Endodermal cell (in vitro differentiated cells): ENCODE results near the gene RIMBP2. TPM values are rescaled to one million over a fixed set of nuclear protein-coding genes. Genes with fewer than 3 reads are reported as not detected.

Experiments
- DNase-seq: peaks from one replicate; pipeline ENCODE4 v3.0.0-alpha.2; 2017
- H3K27ac ChIP-seq: 2 replicates; pipeline ENCODE4 v1.5.1; 2013; ENCODE audit warnings: mild to moderate bottlenecking, low read depth, low read length, moderate library complexity
- H3K27me3 ChIP-seq: 2 replicates; pipeline ENCODE4 v1.6.1; 2013; ENCODE audit warnings: mild to moderate bottlenecking, low read length, moderate library complexity; ENCODE audit not compliant: insufficient read depth, control insufficient read depth, poor library complexity, severe bottlenecking
- H3K36me3 ChIP-seq: 2 replicates; pipeline ENCODE4 v1.7.0; 2013; ENCODE audit warnings: mild to moderate bottlenecking, low read length, moderate library complexity; ENCODE audit not compliant: control insufficient read depth, insufficient read depth
- H3K4me1 ChIP-seq: one replicate; pipeline ENCODE4 v1.7.0; 2013; ENCODE audit warnings: low read length; ENCODE audit not compliant: control insufficient read depth, insufficient read depth
- H3K4me3 ChIP-seq: 2 replicates; pipeline ENCODE4 v1.5.1; 2013; ENCODE audit warnings: mild to moderate bottlenecking, low read length, moderate library complexity
- H3K9ac ChIP-seq: 2 replicates; pipeline ENCODE4 v1.6.1; 2013; ENCODE audit warnings: mild to moderate bottlenecking, low read length, moderate library complexity; ENCODE audit not compliant: poor library complexity, severe bottlenecking; ENCODE audit errors: extremely low read depth
- H3K9me3 ChIP-seq: 2 replicates; pipeline ENCODE4 v1.6.1; 2013; ENCODE audit warnings: mild to moderate bottlenecking, low read length, moderate library complexity; ENCODE audit not compliant: control insufficient read depth
- H3K27ac Mint-ChIP-seq: 2 replicates; pipeline ENCODE4 v1.8.0; 2020; ENCODE audit warnings: mixed read lengths
- H3K27me3 Mint-ChIP-seq: 2 replicates; pipeline ENCODE4 v1.8.0; 2021; ENCODE audit warnings: mild to moderate bottlenecking, mixed read lengths; ENCODE audit not compliant: insufficient read depth
- H3K36me3 Mint-ChIP-seq: 2 replicates; pipeline ENCODE4 v1.8.0; 2020; ENCODE audit warnings: low read depth, mixed read lengths
- H3K4me1 Mint-ChIP-seq: 2 replicates; pipeline ENCODE4 v1.8.0; 2020; ENCODE audit warnings: mixed read lengths
- H3K4me3 Mint-ChIP-seq: 2 replicates; pipeline ENCODE4 v1.8.0; 2020; ENCODE audit warnings: mild to moderate bottlenecking, moderate library complexity, mixed read lengths
- H3K9me3 Mint-ChIP-seq: 2 replicates; pipeline ENCODE4 v1.8.0; 2020; ENCODE audit warnings: mild to moderate bottlenecking, mixed read lengths
- WGBS, 2 experiments: methylation state at CpG; one replicate each; pipeline versions ENCODE4 v1.1.5 to v1.1.7; 2013; ENCODE audit warnings: missing lambda C conversion rate in 2 of 2, mixed read lengths in 1 of 2; ENCODE audit not compliant: insufficient coverage in 1 of 2, insufficient read length in 1 of 2; 5-methylcytosine and 5-hydroxymethylcytosine counted together
- total RNA-seq, 2 donors: library from RNA; stranded (reverse); fragmentation: NEBNext Ultra II Directional in 1 of 2; extraction: Animal tissue kit (Norgen Biotek cat#: 25700) in 1 of 2; gene quantifications; 2 replicates in 1 of 2; 3 replicates in 1 of 2; pipeline ENCODE4 v1.2.1, GENCODE V29; 2021
- TF ChIP-seq, protein P1 (sequence below): fragments of 200-600 bp; sonication (generic); conservative IDR thresholded peaks from 2 replicates; pipeline ENCODE4 v1.5.0; 2021; ENCODE audit warnings: antibody characterized with exemption, mild to moderate bottlenecking

Gene RIMBP2
- total RNA-seq, 2 donors from 2014 or later = 0.13 to 3.4 TPM

- no peaks in the 10 kb centered on the region for H3K27me3 ChIP-seq
- no peaks in the 10 kb centered on the region for H3K9me3 ChIP-seq
- Mint-ChIP-seq H3K36me3 (no peaks in the 10 kb centered on the region), H3K27ac (no peak overlapping the region), H3K4me1 (no peaks in the 10 kb centered on the region), H3K4me3 (no peak overlapping the region), H3K9me3 (peaks cover 2% of the 10 kb centered on the region), H3K27me3 (peaks cover 9% of the 10 kb centered on the region)
- H3K4me1 ChIP-seq = no peaks in the 10 kb centered on the region
- TF ChIP-seq, protein P1, sequence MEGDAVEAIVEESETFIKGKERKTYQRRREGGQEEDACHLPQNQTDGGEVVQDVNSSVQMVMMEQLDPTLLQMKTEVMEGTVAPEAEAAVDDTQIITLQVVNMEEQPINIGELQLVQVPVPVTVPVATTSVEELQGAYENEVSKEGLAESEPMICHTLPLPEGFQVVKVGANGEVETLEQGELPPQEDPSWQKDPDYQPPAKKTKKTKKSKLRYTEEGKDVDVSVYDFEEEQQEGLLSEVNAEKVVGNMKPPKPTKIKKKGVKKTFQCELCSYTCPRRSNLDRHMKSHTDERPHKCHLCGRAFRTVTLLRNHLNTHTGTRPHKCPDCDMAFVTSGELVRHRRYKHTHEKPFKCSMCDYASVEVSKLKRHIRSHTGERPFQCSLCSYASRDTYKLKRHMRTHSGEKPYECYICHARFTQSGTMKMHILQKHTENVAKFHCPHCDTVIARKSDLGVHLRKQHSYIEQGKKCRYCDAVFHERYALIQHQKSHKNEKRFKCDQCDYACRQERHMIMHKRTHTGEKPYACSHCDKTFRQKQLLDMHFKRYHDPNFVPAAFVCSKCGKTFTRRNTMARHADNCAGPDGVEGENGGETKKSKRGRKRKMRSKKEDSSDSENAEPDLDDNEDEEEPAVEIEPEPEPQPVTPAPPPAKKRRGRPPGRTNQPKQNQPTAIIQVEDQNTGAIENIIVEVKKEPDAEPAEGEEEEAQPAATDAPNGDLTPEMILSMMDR = no peak
- no peak for DNase-seq
- no peak overlapping the region for H3K9ac ChIP-seq
- H3K27ac ChIP-seq = no peak overlapping the region
- H3K36me3 ChIP-seq = no peaks in the 10 kb centered on the region
- H3K4me3 ChIP-seq = no peak overlapping the region
- 79 to 93% methylated on average over 4 to 11 of the region's 11 CpGs for WGBS, 2 experiments
These were observed 194.5 kb downstream of the RIMBP2 start for GRCh38 chr12:130521375-130522124.

- Histone ChIP-seq H3K9me3 (peaks cover 4% of the 10 kb centered on the region), H3K27ac (no peak overlapping the region), H3K27me3 (no peaks in the 10 kb centered on the region), H3K4me1 (no peaks in the 10 kb centered on the region), H3K4me3 (no peak overlapping the region), H3K9ac (no peak overlapping the region), H3K36me3 (no peaks in the 10 kb centered on the region)
- H3K36me3 Mint-ChIP-seq = no peaks in the 10 kb centered on the region
- H3K4me1 Mint-ChIP-seq = no peaks in the 10 kb centered on the region
- no peak overlapping the region for H3K27ac Mint-ChIP-seq
- 89 to 90% methylated on average over 2 to 3 of the region's 3 CpGs for WGBS, 2 experiments
- peaks cover 12% of the 10 kb centered on the region for H3K27me3 Mint-ChIP-seq
- TF ChIP-seq, protein P1 = no peak
- H3K4me3 Mint-ChIP-seq = no peak overlapping the region
- no peak for DNase-seq
- H3K9me3 Mint-ChIP-seq = peaks cover 9% of the 10 kb centered on the region
These were observed 195.3 kb downstream of the RIMBP2 start for GRCh38 chr12:130520784-130521183.

DNA sequence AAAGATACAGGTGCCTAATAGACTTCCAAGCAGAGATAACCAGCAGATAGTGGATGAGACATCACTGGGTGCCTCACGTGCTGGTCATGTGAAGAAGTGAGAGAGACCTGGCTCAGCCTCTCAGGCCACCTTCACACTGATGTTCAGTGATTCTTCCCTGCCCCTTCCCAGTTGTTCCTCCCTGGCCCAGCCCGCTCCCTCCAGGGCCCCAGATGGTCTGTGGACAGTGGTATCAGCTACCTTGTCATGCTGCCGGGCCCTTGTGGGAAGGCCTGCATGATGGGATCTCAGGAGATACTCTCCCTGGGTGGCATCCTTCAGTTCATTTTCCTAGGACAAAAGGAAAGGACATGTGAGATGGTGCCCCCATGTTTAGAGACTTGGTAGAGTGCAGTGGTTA, 198.5 kb downstream of the RIMBP2 start:
- 90 to 96% methylated on average over 3 of the region's 3 CpGs for WGBS, 2 experiments
- no peak for DNase-seq
- H3K4me3 ChIP-seq = no peak overlapping the region

More for the DNA sequence above, 198.5 kb downstream of the RIMBP2 start:
- Histone ChIP-seq H3K36me3 (no peaks in the 10 kb centered on the region), H3K27ac (no peak overlapping the region), H3K9ac (no peak overlapping the region), H3K4me1 (no peaks in the 10 kb centered on the region), H3K9me3 (peaks cover 10% of the 10 kb centered on the region), H3K27me3 (no peaks in the 10 kb centered on the region)
- TF ChIP-seq, protein P1 = no peak
- Mint-ChIP-seq H3K4me3 (no peak overlapping the region), H3K4me1 (peaks cover 14% of the 10 kb centered on the region), H3K27me3 (peaks cover 10% of the 10 kb centered on the region), H3K9me3 (peaks cover 11% of the 10 kb centered on the region), H3K36me3 (no peaks in the 10 kb centered on the region), H3K27ac (no peak overlapping the region)
